SK-N-SH treated with all-trans-retinoic acid at 6 μM for 48 hours (cell line): ENCODE data around the gene SMYD3.

ENCODE experiments used
- BACH2 ChIP-seq: fragments of 250-450 bp; sonication (Bioruptor Pico); IDR thresholded peaks from 2 replicates; pipeline ENCODE4 v1.9.0; 2021; ENCODE audit warnings: mild to moderate bottlenecking, borderline replicate concordance
- ESRRG ChIP-seq: fragments of 250-450 bp; sonication (Bioruptor Pico); IDR thresholded peaks from 2 replicates; pipeline ENCODE4 v1.6.1; 2021; ENCODE audit warnings: mild to moderate bottlenecking
- GLIS3 ChIP-seq: fragments of 250-450 bp; sonication (Bioruptor Pico); IDR thresholded peaks from 2 replicates; pipeline ENCODE4 v1.5.0; 2020; ENCODE audit warnings: mild to moderate bottlenecking, moderate library complexity
- ISL1 ChIP-seq: fragments of 250-450 bp; sonication (Bioruptor Pico); IDR thresholded peaks from 2 replicates; pipeline ENCODE4 v2.1.2; 2022; ENCODE audit warnings: mild to moderate bottlenecking, moderate library complexity
- RARB ChIP-seq: fragments of 250-450 bp; sonication (Bioruptor Pico); IDR thresholded peaks from 2 replicates; pipeline ENCODE4 v1.8.0; 2021; ENCODE audit warnings: mild to moderate bottlenecking, moderate library complexity
- TOX ChIP-seq: fragments of 250-450 bp; sonication (Bioruptor Pico); IDR thresholded peaks from 2 replicates; pipeline ENCODE4 v1.8.0; 2021; ENCODE audit warnings: mild to moderate bottlenecking, moderate library complexity, borderline replicate concordance
- TF ChIP-seq, protein P1 (sequence below): fragments of 250-450 bp; sonication (Bioruptor Pico); IDR thresholded peaks from 2 replicates; pipeline ENCODE4 v1.8.0; 2020; ENCODE audit warnings: mild to moderate bottlenecking, moderate library complexity, borderline replicate concordance
- TF ChIP-seq, protein P2 (sequence below): fragments of 250-450 bp; sonication (Bioruptor Pico); IDR thresholded peaks from 2 replicates; pipeline ENCODE4 v1.5.1; 2020; ENCODE audit warnings: low read depth, mild to moderate bottlenecking, moderate library complexity

DNA sequence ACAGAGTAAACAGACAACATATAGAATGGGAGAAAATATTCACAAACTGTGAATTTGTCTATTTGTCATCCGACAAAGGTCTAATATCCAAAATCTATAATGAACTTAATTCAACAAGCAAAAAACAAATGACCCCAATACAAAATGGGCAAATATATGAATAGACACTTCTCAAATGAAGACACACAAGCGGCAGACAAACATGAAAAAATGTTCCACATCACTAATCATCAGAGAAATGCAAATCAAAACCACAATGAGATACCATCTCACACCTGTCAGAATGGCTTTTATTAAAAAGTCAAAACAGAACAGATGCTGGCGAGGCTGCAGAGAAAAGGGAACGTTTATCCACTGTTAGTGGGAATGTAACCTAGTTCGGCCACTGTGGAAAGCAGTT is 72.7 kb downstream of the SMYD3 start:
- TF ChIP-seq, protein P1, sequence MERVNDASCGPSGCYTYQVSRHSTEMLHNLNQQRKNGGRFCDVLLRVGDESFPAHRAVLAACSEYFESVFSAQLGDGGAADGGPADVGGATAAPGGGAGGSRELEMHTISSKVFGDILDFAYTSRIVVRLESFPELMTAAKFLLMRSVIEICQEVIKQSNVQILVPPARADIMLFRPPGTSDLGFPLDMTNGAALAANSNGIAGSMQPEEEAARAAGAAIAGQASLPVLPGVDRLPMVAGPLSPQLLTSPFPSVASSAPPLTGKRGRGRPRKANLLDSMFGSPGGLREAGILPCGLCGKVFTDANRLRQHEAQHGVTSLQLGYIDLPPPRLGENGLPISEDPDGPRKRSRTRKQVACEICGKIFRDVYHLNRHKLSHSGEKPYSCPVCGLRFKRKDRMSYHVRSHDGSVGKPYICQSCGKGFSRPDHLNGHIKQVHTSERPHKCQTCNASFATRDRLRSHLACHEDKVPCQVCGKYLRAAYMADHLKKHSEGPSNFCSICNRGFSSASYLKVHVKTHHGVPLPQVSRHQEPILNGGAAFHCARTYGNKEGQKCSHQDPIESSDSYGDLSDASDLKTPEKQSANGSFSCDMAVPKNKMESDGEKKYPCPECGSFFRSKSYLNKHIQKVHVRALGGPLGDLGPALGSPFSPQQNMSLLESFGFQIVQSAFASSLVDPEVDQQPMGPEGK, result no peak
- TF ChIP-seq, protein P2, sequence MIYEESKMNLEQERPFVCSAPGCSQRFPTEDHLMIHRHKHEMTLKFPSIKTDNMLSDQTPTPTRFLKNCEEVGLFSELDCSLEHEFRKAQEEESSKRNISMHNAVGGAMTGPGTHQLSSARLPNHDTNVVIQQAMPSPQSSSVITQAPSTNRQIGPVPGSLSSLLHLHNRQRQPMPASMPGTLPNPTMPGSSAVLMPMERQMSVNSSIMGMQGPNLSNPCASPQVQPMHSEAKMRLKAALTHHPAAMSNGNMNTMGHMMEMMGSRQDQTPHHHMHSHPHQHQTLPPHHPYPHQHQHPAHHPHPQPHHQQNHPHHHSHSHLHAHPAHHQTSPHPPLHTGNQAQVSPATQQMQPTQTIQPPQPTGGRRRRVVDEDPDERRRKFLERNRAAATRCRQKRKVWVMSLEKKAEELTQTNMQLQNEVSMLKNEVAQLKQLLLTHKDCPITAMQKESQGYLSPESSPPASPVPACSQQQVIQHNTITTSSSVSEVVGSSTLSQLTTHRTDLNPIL (CRISPR knock-in tag), result no peak
- no peak for TF ChIP-seq GLIS3 (CRISPR knock-in tag)
- TF ChIP-seq RARB (CRISPR knock-in tag), result no peak
- no peak for TF ChIP-seq ISL1 (CRISPR knock-in tag)
- no peak for TF ChIP-seq TOX (CRISPR knock-in tag)
- no peak for TF ChIP-seq BACH2
- no peak for TF ChIP-seq ESRRG (CRISPR knock-in tag)
